ENCODE results near the gene MACF1. TPM values are rescaled to one million over a fixed set of nuclear protein-coding genes. Genes with fewer than 3 reads are reported as not detected.

The MACF1 gene
- total and polyA plus RNA-seq, 2 of the 13 experiments (the other 11 are each of a cell fraction or from before 2014, with no cell fraction given): 36.7 to 65.4 TPM

DNA sequence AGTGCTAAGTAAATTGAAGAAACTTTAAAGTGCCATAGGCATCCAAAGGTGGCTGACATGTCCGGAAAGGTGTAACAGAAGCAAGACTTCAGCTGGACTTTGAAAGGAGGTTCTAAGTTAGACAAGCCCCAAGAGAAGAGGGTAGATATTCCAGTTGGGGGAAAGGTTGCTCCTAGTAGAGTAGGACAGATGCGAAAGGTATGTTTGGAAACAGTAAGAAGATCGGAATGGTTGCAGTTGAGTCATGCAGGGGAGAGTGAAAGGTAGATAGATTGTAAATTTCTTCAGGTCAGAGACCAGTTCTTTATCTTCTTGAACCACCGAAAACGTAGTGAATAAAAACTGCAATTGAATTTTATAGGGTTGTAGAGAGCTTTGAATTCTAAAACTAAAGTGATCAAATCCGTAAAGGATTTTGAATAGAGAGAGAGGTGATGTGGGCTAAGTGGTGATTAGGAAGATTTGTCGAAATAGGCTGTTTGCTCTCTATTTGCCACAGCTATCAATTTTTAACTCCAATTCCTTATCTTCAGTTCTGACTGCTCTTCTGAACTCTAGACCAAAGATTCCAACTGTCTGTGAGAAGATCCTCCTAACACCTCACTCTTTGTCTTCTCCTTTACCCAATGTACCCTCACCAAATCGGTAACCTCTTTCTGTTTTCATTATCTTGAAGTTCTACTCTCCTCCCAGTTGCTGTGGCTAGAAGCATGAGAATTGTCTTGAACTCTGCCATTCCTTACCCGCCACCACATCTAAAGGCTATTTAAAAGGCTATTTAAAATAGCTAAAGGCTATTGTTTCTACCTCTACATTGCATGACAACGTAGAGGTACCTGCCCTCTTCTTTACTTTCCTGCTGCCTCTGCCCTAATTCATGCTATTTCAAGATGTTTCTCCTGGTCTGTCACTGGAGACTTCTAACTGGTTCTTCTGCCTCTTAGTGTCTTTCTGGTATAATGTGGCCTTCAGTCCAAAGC lies 16.7 kb downstream of the MACF1 start (continued):
- TF ChIP-seq, protein P1, sequence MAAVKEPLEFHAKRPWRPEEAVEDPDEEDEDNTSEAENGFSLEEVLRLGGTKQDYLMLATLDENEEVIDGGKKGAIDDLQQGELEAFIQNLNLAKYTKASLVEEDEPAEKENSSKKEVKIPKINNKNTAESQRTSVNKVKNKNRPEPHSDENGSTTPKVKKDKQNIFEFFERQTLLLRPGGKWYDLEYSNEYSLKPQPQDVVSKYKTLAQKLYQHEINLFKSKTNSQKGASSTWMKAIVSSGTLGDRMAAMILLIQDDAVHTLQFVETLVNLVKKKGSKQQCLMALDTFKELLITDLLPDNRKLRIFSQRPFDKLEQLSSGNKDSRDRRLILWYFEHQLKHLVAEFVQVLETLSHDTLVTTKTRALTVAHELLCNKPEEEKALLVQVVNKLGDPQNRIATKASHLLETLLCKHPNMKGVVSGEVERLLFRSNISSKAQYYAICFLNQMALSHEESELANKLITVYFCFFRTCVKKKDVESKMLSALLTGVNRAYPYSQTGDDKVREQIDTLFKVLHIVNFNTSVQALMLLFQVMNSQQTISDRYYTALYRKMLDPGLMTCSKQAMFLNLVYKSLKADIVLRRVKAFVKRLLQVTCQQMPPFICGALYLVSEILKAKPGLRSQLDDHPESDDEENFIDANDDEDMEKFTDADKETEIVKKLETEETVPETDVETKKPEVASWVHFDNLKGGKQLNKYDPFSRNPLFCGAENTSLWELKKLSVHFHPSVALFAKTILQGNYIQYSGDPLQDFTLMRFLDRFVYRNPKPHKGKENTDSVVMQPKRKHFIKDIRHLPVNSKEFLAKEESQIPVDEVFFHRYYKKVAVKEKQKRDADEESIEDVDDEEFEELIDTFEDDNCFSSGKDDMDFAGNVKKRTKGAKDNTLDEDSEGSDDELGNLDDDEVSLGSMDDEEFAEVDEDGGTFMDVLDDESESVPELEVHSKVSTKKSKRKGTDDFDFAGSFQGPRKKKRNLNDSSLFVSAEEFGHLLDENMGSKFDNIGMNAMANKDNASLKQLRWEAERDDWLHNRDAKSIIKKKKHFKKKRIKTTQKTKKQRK (IDR thresholded peaks at IDR 0.05; ENCODE audit: low read length): no peak
- TF ChIP-seq SETDB1 (CRISPR knock-in tag; IDR thresholded peaks at IDR 0.05; ENCODE audit: borderline replicate concordance): no peak
- no peak for TF ChIP-seq YEATS2 (CRISPR knock-in tag; IDR thresholded peaks at IDR 0.05; ENCODE audit: borderline replicate concordance)
- no peak for TF ChIP-seq ZNF761 (CRISPR knock-in tag; conservative IDR thresholded peaks at IDR 0.05)
- no peak for TF ChIP-seq SRF (IDR thresholded peaks at IDR 0.05; ENCODE audit: low read depth, low read length)
- no peak for TF ChIP-seq SNAPC2 (CRISPR knock-in tag; IDR thresholded peaks at IDR 0.05)
- no peak for TF ChIP-seq ZNF251 (CRISPR knock-in tag; IDR thresholded peaks at IDR 0.05)
- no peak for TF ChIP-seq JUN (CRISPR knock-in tag; IDR thresholded peaks at IDR 0.05)
- TF ChIP-seq TGIF2 (CRISPR knock-in tag; IDR thresholded peaks at IDR 0.05): no peak
- no peak for TF ChIP-seq POLR2AphosphoS5 (IDR thresholded peaks at IDR 0.05; ENCODE audit: low read depth, low read length)
- no peak for TF ChIP-seq IKZF4 (CRISPR knock-in tag; IDR thresholded peaks at IDR 0.05; ENCODE audit: borderline replicate concordance, low read depth, not compliant biosample characterization)
- no peak for TF ChIP-seq SRSF4 (IDR thresholded peaks at IDR 0.05; ENCODE audit: low read depth, low read length, poor library complexity, severe bottlenecking)
- no peak for TF ChIP-seq NFYB (CRISPR knock-in tag; IDR thresholded peaks at IDR 0.05)
- no peak for TF ChIP-seq JARID2 (CRISPR knock-in tag; IDR thresholded peaks at IDR 0.05; ENCODE audit: insufficient replicate concordance)
- no peak for TF ChIP-seq NFE2L2 (IDR thresholded peaks at IDR 0.05; ENCODE audit: low read length)
- TF ChIP-seq SOX6 (IDR thresholded peaks at IDR 0.05): no peak
- peak; percentile 42; the same call in 1 of the 2 replicates for TF ChIP-seq SOX6 (CRISPR knock-in tag; IDR thresholded peaks at IDR 0.05)
- TF ChIP-seq FOSL2 (CRISPR knock-in tag; IDR thresholded peaks at IDR 0.05): peak; percentile 17; the same call in 1 of the 2 replicates
- TF ChIP-seq NR1H2 (CRISPR knock-in tag; IDR thresholded peaks at IDR 0.05; ENCODE audit: borderline replicate concordance, low read depth): no peak
- TF ChIP-seq ZNF577 (CRISPR knock-in tag; IDR thresholded peaks at IDR 0.05; ENCODE audit: borderline replicate concordance, low read depth): no peak
- no peak for TF ChIP-seq TBP (CRISPR knock-in tag; IDR thresholded peaks at IDR 0.05)
- no peak for TF ChIP-seq ZNF605 (CRISPR knock-in tag; IDR thresholded peaks at IDR 0.05)
- TF ChIP-seq MTF2 (CRISPR knock-in tag; IDR thresholded peaks at IDR 0.05; ENCODE audit: borderline replicate concordance): no peak
- no peak for TF ChIP-seq ZNF143 (CRISPR knock-in tag; IDR thresholded peaks at IDR 0.05)
- no peak for TF ChIP-seq ZNF292 (CRISPR knock-in tag; IDR thresholded peaks at IDR 0.05; ENCODE audit: borderline replicate concordance, low read depth)
- no peak for TF ChIP-seq ISL2 (CRISPR knock-in tag; IDR thresholded peaks at IDR 0.05)
- TF ChIP-seq ZNF343 (CRISPR knock-in tag; IDR thresholded peaks at IDR 0.05): no peak
- no peak for TF ChIP-seq HMG20A (CRISPR knock-in tag; IDR thresholded peaks at IDR 0.05; ENCODE audit: borderline replicate concordance)
- TF ChIP-seq RARA (CRISPR knock-in tag; IDR thresholded peaks at IDR 0.05): no peak

Measured in HepG2 (cell line).